Frontal cortex (tissue), 4 donors: Measurements from ENCODE around the gene LRRK1. TPM values are rescaled to one million over a fixed set of nuclear protein-coding genes. Genes with fewer than 3 reads are reported as not detected.
A peak's percentile ranks its signal among the peaks of the same experiment; 100 is the strongest.

ENCODE experiments used
- DNase-seq, 2 donors: peaks; one replicate each; pipeline ENCODE4 v3.0.0; 2012; ENCODE audit warnings: low spot score in 2 of 2
- FAIRE-seq: peaks from 2 replicates; lab custom pipeline; 2012; peaks lifted over from hg19 to GRCh38; lab: Jason Lieb, UNC
- total RNA-seq: library from RNA; depleted of rRNA; stranded (reverse); fragments of >200 nt; gene quantifications from one replicate; pipeline ENCODE4 v1.2.3, GENCODE V29; 2014
- donor health status: control.
- donor health status: control.
- donor health status: control.

LRRK1 gene
- total RNA-seq, 1 donor from 2014 or later: 0.82 TPM

- FAIRE-seq: no peak
Measured at GRCh38 chr15:101016581-101016980, 97.4 kb downstream of the LRRK1 start.

GRCh38 chr15:101017093-101017754 is 98.1 kb downstream of the LRRK1 start:
- DNase-seq (no peak), FAIRE-seq (no peak)

More at GRCh38 chr15:101016581-101016980, 97.4 kb downstream of the LRRK1 start:
- DNase-seq: no peak

- no peak for FAIRE-seq
Measured at GRCh38 chr15:101018016-101018415, 98.9 kb downstream of the LRRK1 start.

GRCh38 chr15:101018450-101018849 is 99.3 kb downstream of the LRRK1 start:
- DNase-seq: no peak
- no peak for FAIRE-seq

More at GRCh38 chr15:101018016-101018415, 98.9 kb downstream of the LRRK1 start:
- no peak for DNase-seq

- DNase-seq (no peak), FAIRE-seq (no peak)
Measured at GRCh38 chr15:101019366-101019896, 100.3 kb downstream of the LRRK1 start.

GRCh38 chr15:101020451-101020850 is 101.3 kb downstream of the LRRK1 start:
- DNase-seq (no peak), FAIRE-seq (no peak)

- no peak for FAIRE-seq
- no peak for DNase-seq
Measured at GRCh38 chr15:101020945-101021344, 101.8 kb downstream of the LRRK1 start.

- FAIRE-seq: no peak
- no peak for DNase-seq
Measured at GRCh38 chr15:101022306-101022705, 103.1 kb downstream of the LRRK1 start.

- DNase-seq: no peak
- FAIRE-seq: no peak
Measured at GRCh38 chr15:101022876-101023275, 103.7 kb downstream of the LRRK1 start.

- no peak for FAIRE-seq
- no peak for DNase-seq
Measured at GRCh38 chr15:101023501-101024072, 104.4 kb downstream of the LRRK1 start.

GRCh38 chr15:101024073-101024695 is 105.0 kb downstream of the LRRK1 start:
- DNase-seq: peak in 1 of 2 donors; percentile 52
- FAIRE-seq: no peak

- FAIRE-seq (no peak), DNase-seq (no peak)
Measured at GRCh38 chr15:101024706-101025500, 105.7 kb downstream of the LRRK1 start.

- FAIRE-seq: no peak
Measured at GRCh38 chr15:101025501-101025885, 106.3 kb downstream of the LRRK1 start.

GRCh38 chr15:101025896-101026631 is 106.9 kb downstream of the LRRK1 start:
- FAIRE-seq (no peak), DNase-seq (no peak)

More at GRCh38 chr15:101025501-101025885, 106.3 kb downstream of the LRRK1 start:
- DNase-seq: no peak

- DNase-seq (no peak), FAIRE-seq (no peak)
Measured at GRCh38 chr15:101026656-101027272, 107.6 kb downstream of the LRRK1 start.

GRCh38 chr15:101027273-101027901 is 108.2 kb downstream of the LRRK1 start:
- DNase-seq: no peak
- no peak for FAIRE-seq

GRCh38 chr15:101027920-101028319 is 108.8 kb downstream of the LRRK1 start:
- DNase-seq: no peak
- no peak for FAIRE-seq

- DNase-seq (no peak), FAIRE-seq (no peak)
Measured at GRCh38 chr15:101028321-101028720, 109.2 kb downstream of the LRRK1 start.
